HCT116 (cell line): ENCODE measurements around the gene QRICH2. TPM values are rescaled to one million over a fixed set of nuclear protein-coding genes. Genes with fewer than 3 reads are reported as not detected.

Source experiments
- ATAC-seq: fragments of 200-7000 bp; cut with Tn5 transposase; 2 replicates; pipeline ENCODE4 v1.9.1; 2020; ENCODE audit warnings: mild to moderate bottlenecking, moderate library complexity
- BruUV-seq: library from RNA; stranded (reverse); fragments of 400-500 nt; replicated peaks from 2 replicates; lab custom pipeline; 2021; lab: Mats Ljungman, UMichigan
- CTCF ChIA-PET: fragments of 300-600 bp; sonication (Branson Sonifier 250); formaldehyde crosslinking; loops from one replicate; lab custom pipeline; 2021; ENCODE audit warnings: antibody characterized with exemption; lab: Charles Lee
- POLR2A ChIA-PET: fragments of 300-600, 350-600 bp; sonication (Branson Sonifier 250); formaldehyde crosslinking; loops from one replicate; lab custom pipeline; 2021; ENCODE audit warnings: antibody characterized with exemption; lab: Charles Lee
- RAD21 ChIA-PET, 2 experiments: fragments of 300-600 bp; sonication (Branson Sonifier 250); formaldehyde crosslinking; loops; one replicate each; lab custom pipeline; 2023; ENCODE audit warnings: low total read pairs in 2 of 2; ENCODE audit not compliant: uncharacterized antibody in 2 of 2, unreplicated experiment in 2 of 2, low non-redundant PET in 1 of 2; lab: Charles Lee
- DNase-seq: peaks from one replicate; pipeline ENCODE4 v3.0.0-alpha.2; 2010; ENCODE audit warnings: low read depth, low spot score
- H2AFZ ChIP-seq: fragments of 200-600 bp; shearing (Covaris generic), sonication (generic); 2 replicates; pipeline ENCODE4 v1.6.1; 2017; ENCODE audit warnings: low read depth, mixed run types, mixed read lengths, antibody characterized with exemption, low read length; ENCODE audit not compliant: poor library complexity, severe bottlenecking
- H3K27ac ChIP-seq: 2 replicates; pipeline ENCODE4 v1.5.1; 2012; ENCODE audit warnings: low read depth, low read length
- H3K27me3 ChIP-seq: fragments of 200-600 bp; sonication (generic); 2 replicates; pipeline ENCODE4 v1.6.1; 2016; ENCODE audit warnings: mixed run types, low read length, mixed read lengths; ENCODE audit not compliant: insufficient read depth
- H3K36me3 ChIP-seq, 2 experiments: fragments of 200-500 bp in 1 of 2; fragments of 200-600 bp in 1 of 2; sonication (Bioruptor generic) in 1 of 2; sonication (generic) in 1 of 2; 2 replicates each; pipeline versions ENCODE4 v1.5.1 to v1.6.1; 2014 to 2016; ENCODE audit warnings: low read length in 2 of 2, inconsistent platforms in 1 of 2, mixed read lengths in 1 of 2, mixed run types in 1 of 2; ENCODE audit not compliant: insufficient read depth in 2 of 2, control insufficient read depth in 1 of 2
- H3K4me1 ChIP-seq, 2 experiments: fragments of 200-600 bp in 1 of 2; sonication (generic) in 1 of 2; 2 replicates each; pipeline versions ENCODE4 v1.5.1 to v1.6.1; 2012 to 2017; ENCODE audit warnings: low read length in 2 of 2, inconsistent platforms in 1 of 2, mild to moderate bottlenecking in 1 of 2, mixed read lengths in 1 of 2, mixed run types in 1 of 2, moderate library complexity in 1 of 2; ENCODE audit not compliant: insufficient read depth in 2 of 2, control insufficient read depth in 1 of 2
- H3K4me2 ChIP-seq: fragments of 200-600 bp; sonication (generic); 2 replicates; pipeline ENCODE4 v1.6.1; 2017; ENCODE audit warnings: mixed run types, low read length, mixed read lengths
- H3K4me3 ChIP-seq, 2 experiments: fragments of 200-600 bp in 1 of 2; sonication (generic) in 1 of 2; replicated peaks in 1 of 2; 2 replicates each; pipeline ENCODE4 v1.5.1; 2011 to 2016; ENCODE audit warnings: low read length in 2 of 2, control low read depth in 1 of 2, low read depth in 1 of 2, mild to moderate bottlenecking in 1 of 2, mixed read lengths in 1 of 2, mixed run types in 1 of 2
- H3K79me2 ChIP-seq: fragments of 200-600 bp; sonication (generic); 2 replicates; pipeline ENCODE4 v1.6.1; 2017; ENCODE audit warnings: mild to moderate bottlenecking, mixed run types, low read length, moderate library complexity, mixed read lengths; ENCODE audit not compliant: insufficient read depth
- H3K9ac ChIP-seq: fragments of 200-600 bp; sonication (generic); 2 replicates; pipeline ENCODE4 v1.6.1; 2016; ENCODE audit warnings: low read length, mixed read lengths
- H3K9me2 ChIP-seq: fragments of 200-600 bp; sonication (generic), shearing (Covaris generic); 2 replicates; pipeline ENCODE4 v1.6.1; 2017; ENCODE audit warnings: mixed run types, mild to moderate bottlenecking, moderate library complexity; ENCODE audit not compliant: insufficient read depth
- H3K9me3 ChIP-seq, 2 experiments: fragments of 200-500 bp in 1 of 2; fragments of 200-600 bp in 1 of 2; sonication (Bioruptor generic) in 1 of 2; sonication (generic) in 1 of 2; 2 replicates each; pipeline ENCODE4 v1.6.1; 2014 to 2017; ENCODE audit warnings: low read length in 2 of 2, mixed read lengths in 2 of 2, inconsistent platforms in 1 of 2, low read depth in 1 of 2, mild to moderate bottlenecking in 1 of 2, mixed run types in 1 of 2, moderate library complexity in 1 of 2; ENCODE audit not compliant: control insufficient read depth in 1 of 2, insufficient read depth in 1 of 2
- H4K20me1 ChIP-seq: fragments of 200-600 bp; sonication (generic), shearing (Covaris generic); 2 replicates; pipeline ENCODE4 v1.6.1; 2017; ENCODE audit warnings: mixed run types, mild to moderate bottlenecking, moderate library complexity; ENCODE audit not compliant: insufficient read depth
- CBX3 ChIP-seq: IDR thresholded peaks from 2 replicates; pipeline ENCODE4 v1.6.1; 2012; ENCODE audit warnings: low read depth
- JUND ChIP-seq: IDR thresholded peaks from 2 replicates; pipeline ENCODE4 v1.6.1; 2012
- POLR2A ChIP-seq: IDR thresholded peaks from 2 replicates; pipeline ENCODE4 v1.7.0; 2011; ENCODE audit warnings: borderline replicate concordance; ENCODE audit not compliant: insufficient read depth, insufficient read length; ENCODE audit errors: extremely low read depth
- POLR2AphosphoS5 ChIP-seq: IDR thresholded peaks from 2 replicates; pipeline ENCODE4 v1.6.1; 2011; ENCODE audit warnings: mild to moderate bottlenecking, low read depth, low read length, moderate library complexity
- SIN3A ChIP-seq: IDR thresholded peaks from 2 replicates; pipeline ENCODE4 v1.6.1; 2012; ENCODE audit warnings: low read depth
- SP1 ChIP-seq: IDR thresholded peaks from 2 replicates; pipeline ENCODE4 v1.6.1; 2012; ENCODE audit warnings: low read depth
- TCF7L2 ChIP-seq: IDR thresholded peaks from 2 replicates; pipeline ENCODE4 v1.7.0; 2011; ENCODE audit warnings: borderline replicate concordance, inconsistent platforms; ENCODE audit not compliant: insufficient read depth, insufficient read length; ENCODE audit errors: extremely low read depth
- YY1 ChIP-seq: IDR thresholded peaks from 2 replicates; pipeline ENCODE4 v1.6.1; 2011; ENCODE audit warnings: low read length, low read depth, moderate library complexity, mild to moderate bottlenecking; ENCODE audit not compliant: insufficient replicate concordance; ENCODE audit errors: extremely low read depth
- ZFX ChIP-seq: fragments of 450-650 bp; IDR thresholded peaks from 2 replicates; pipeline ENCODE4 v1.6.1; 2017
- intact Hi-C: fragments of 100-400 bp; cut with micrococcal nuclease; formaldehyde crosslinking; loops from 2 replicates; pipeline ENCODE4 v1.10.0; 2022
- total RNA-seq: library from RNA; stranded (reverse); gene quantifications from one replicate; pipeline ENCODE4 v1.2.1, GENCODE V29; 2021; ENCODE audit not compliant: unreplicated experiment

QRICH2 gene
- total RNA-seq, 1 experiment from 2014 or later, result 4.9 TPM

DNA sequence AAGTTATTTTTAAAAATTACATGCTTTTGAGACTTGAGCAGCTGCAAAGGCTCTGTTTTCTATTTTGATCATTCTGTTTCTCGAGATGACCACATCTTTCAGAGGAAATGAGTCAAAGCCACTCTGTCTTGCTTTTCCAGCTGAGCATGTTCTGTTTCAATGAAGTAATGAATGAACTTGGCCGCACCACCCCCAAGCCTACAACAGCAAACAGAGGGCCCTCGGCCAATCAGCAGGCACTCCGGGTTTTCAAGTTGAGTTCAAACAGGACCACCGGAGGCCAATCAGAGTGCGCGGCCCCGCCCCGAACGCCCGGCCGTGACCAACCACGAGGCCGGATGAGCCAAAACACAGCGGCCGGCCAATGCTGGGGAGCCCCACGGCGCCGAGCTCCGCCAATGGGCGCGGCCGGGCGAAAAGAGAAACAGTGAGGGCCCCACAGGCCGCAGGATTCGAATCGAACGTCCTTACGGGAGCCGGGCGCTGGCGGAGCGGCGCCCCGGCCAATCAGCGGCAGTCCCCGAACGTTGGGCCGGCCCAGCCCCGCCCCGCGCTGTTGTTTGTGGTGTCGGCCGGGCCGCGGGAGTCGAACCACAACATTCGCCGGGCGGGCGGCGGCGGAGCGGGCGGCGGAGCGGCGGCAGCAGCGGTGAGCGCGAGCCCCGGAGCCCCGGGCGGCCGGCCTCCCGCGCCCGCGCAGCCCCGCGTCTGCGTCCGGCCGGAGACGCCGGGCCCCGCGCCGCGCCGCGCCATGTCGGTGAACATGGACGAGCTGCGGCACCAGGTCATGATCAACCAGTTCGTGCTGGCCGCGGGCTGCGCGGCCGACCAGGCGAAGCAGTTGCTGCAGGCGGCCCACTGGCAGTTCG is 43.1 kb downstream of the QRICH2 start, which contains the start of gene UBALD2:
UBALD2 (plus strand) TSS at position 594 of the 869 bp plus-strand sequence; CDS start at position 752, 158 bp downstream.
- POLR2A ChIA-PET, result interaction anchor here (0.6 to 1.9 kb wide), 8 partner anchors 9 to 485 kb away, joined by 3 to 17 read pairs (median 3); no protein-coding TSS in a partner anchor
- Histone ChIP-seq H3K36me3 (peaks cover 3 to 11% of the 10 kb centered on the region in 2 experiments; a peak in 2 of 4 replicates), H3K4me1 (peaks cover 25 to 39% of the 10 kb centered on the region in 2 experiments), H3K4me2 (peak within 1 kb of the TSS; percentile 90), H3K27me3 (no peaks in the 10 kb centered on the region), H3K9ac (peak within 1 kb of the TSS; percentile 74), H3K27ac (peak within 1 kb of the TSS; percentile 68), H4K20me1 (no peaks in the 10 kb centered on the region), H2AFZ (no peak within 1 kb of the TSS), H3K9me3 (no peaks in the 10 kb centered on the region), H3K79me2 (peaks cover 24% of the 10 kb centered on the region), H3K9me2 (no peaks in the 10 kb centered on the region), H3K4me3 (peak within 1 kb of the TSS; percentile 70 to 82)
- CTCF ChIA-PET, result interaction anchor here (1.2 to 3.4 kb wide), 4 partner anchors 15 to 360 kb away, joined by 3 to 34 read pairs (median 6); no protein-coding TSS in a partner anchor
- ATAC-seq (peak; percentile 96), DNase-seq (peak; percentile 99)
- TF ChIP-seq SP1, result peak; percentile 99
- TF ChIP-seq YY1, result no peak
- TF ChIP-seq CBX3, result peak; percentile 66
- peak; percentile 65 for TF ChIP-seq SIN3A
- TF ChIP-seq JUND, result no peak; the same call in 1 of the 2 replicates
- peak; percentile 77 for TF ChIP-seq POLR2AphosphoS5
- peak; percentile 73; the same call in 1 of the 2 replicates for TF ChIP-seq ZFX
- peak; percentile 96 for TF ChIP-seq TCF7L2
- TF ChIP-seq POLR2A, result peak; percentile 69
- intact Hi-C loops, result no loop called here
- RAD21 ChIA-PET, result interaction anchor here (0.6 to 1.4 kb wide), 3 partner anchors 15 to 144 kb away, joined by 3 to 5 read pairs (median 3); no protein-coding TSS in a partner anchor
- BruUV-seq, result no TSS peak
